ENCODE measurements around the gene DRC7. TPM values are rescaled to one million over a fixed set of nuclear protein-coding genes. Genes with fewer than 3 reads are reported as not detected.

The DRC7 gene
- total and polyA plus RNA-seq, 10 of the 15 experiments (the other 5 are each of a cell fraction or from before 2014, with no cell fraction given): 0.06 to 0.49 (median 0.14) TPM; not detected in 4

DNA sequence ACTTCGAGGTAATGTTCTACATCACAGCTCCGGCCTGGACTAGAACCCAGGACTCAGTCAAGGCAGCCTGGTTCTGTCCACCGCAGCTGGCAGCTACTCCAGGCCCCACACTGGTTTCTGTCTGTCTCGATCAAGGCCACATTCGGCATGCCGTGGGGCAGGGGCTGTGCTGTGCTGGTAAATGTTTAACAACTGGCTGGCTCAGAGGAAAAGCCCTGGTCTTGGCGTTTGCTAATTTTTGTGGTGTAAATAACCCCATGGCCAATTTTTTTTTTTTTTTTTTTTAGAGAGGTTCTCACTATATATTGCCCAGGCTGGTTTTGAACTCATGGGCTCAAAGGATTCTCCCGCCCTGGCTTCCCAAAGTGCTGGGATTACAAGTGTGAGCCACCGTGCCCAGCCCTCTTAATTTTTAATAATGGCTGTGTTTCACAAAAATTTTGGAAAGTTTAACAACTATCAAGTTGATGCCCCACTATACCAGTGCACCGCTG lies 328 bp upstream of the DRC7 start (continued):
- TF ChIP-seq ZNF687 (IDR thresholded peaks at IDR 0.05) (no peak), RUNX3 (IDR thresholded peaks at IDR 0.05; ENCODE audit: low read length) (no peak), BRCA1 (IDR thresholded peaks at IDR 0.05; ENCODE audit: low read depth, low read length) (no peak), SPI1 (IDR thresholded peaks at IDR 0.05; ENCODE audit: borderline replicate concordance, insufficient read depth, low read depth, low read length) (no peak), CEBPZ (IDR thresholded peaks at IDR 0.05; ENCODE audit: low read depth, low read length) (no peak), E4F1 (IDR thresholded peaks at IDR 0.05; ENCODE audit: borderline replicate concordance, partially characterized antibody) (no peak), EP300 (IDR thresholded peaks at IDR 0.05; ENCODE audit: borderline replicate concordance in 1 of 2, control insufficient read depth in 1 of 2, low read depth in 2 of 2, low read length in 2 of 2) (no peak), MLLT1 (IDR thresholded peaks at IDR 0.05) (no peak)
- TF ChIP-seq, protein P1, sequence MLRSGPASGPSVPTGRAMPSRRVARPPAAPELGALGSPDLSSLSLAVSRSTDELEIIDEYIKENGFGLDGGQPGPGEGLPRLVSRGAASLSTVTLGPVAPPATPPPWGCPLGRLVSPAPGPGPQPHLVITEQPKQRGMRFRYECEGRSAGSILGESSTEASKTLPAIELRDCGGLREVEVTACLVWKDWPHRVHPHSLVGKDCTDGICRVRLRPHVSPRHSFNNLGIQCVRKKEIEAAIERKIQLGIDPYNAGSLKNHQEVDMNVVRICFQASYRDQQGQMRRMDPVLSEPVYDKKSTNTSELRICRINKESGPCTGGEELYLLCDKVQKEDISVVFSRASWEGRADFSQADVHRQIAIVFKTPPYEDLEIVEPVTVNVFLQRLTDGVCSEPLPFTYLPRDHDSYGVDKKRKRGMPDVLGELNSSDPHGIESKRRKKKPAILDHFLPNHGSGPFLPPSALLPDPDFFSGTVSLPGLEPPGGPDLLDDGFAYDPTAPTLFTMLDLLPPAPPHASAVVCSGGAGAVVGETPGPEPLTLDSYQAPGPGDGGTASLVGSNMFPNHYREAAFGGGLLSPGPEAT (IDR thresholded peaks at IDR 0.05; ENCODE audit: low read depth): no peak
